GM21737 (cell line): ENCODE measurements around the gene COP1.
"Not testable (repeated sequence)": the region's sequence is repeated elsewhere in the genome, so short reads cannot be mapped to it uniquely, and the experiment has no call there.

Source experiments
- ATAC-seq: cut with Tn5 transposase; IDR thresholded peaks from one replicate; pipeline ENCODE4 v1.9.1; 2021; ENCODE audit warnings: mild to moderate bottlenecking, moderate library complexity; ENCODE audit not compliant: unreplicated experiment

COP1 gene

GRCh38 chr1:176206961-176207902, at the start of gene COP1:
TSS of gene COP1 (minus strand) at chr1:176207286. CDS start at chr1:176206978, 308 bp downstream.
- peak; percentile 78 for ATAC-seq

- no peak for ATAC-seq
These were observed 45.1 kb upstream of the COP1 start for GRCh38 chr1:176252191-176252590.

GRCh38 chr1:176244851-176245250, 37.8 kb upstream of the COP1 start:
- ATAC-seq = no peak

GRCh38 chr1:176243746-176244145, 36.7 kb upstream of the COP1 start:
- no peak for ATAC-seq

- no peak for ATAC-seq
These were observed 34.4 kb upstream of the COP1 start for GRCh38 chr1:176241385-176242015.

GRCh38 chr1:176233657-176234056, 26.6 kb upstream of the COP1 start:
- not testable (repeated sequence) for ATAC-seq

GRCh38 chr1:176227579-176227978, 20.5 kb upstream of the COP1 start:
- no peak for ATAC-seq

GRCh38 chr1:176225911-176226310, 18.8 kb upstream of the COP1 start:
- no peak for ATAC-seq

- ATAC-seq = no peak
These were observed 18.4 kb upstream of the COP1 start for GRCh38 chr1:176225479-176225875.

GRCh38 chr1:176222196-176222595, 15.1 kb upstream of the COP1 start:
- ATAC-seq = no peak

- no peak for ATAC-seq
These were observed 13.1 kb upstream of the COP1 start for GRCh38 chr1:176220100-176220689.

- ATAC-seq = no peak
These were observed 10.5 kb upstream of the COP1 start for GRCh38 chr1:176217461-176218099.

GRCh38 chr1:176216031-176216430, 8.9 kb upstream of the COP1 start:
- ATAC-seq = no peak

- ATAC-seq = no peak
These were observed 4.5 kb upstream of the COP1 start for GRCh38 chr1:176211396-176212165.

- ATAC-seq = no peak
These were observed 948 bp upstream of the COP1 start for GRCh38 chr1:176208034-176208433.

- ATAC-seq = peak; percentile 25
These were observed 803 bp downstream of the COP1 start for GRCh38 chr1:176206006-176206960.

GRCh38 chr1:176205332-176205914, 1.7 kb downstream of the COP1 start:
- ATAC-seq = no peak

GRCh38 chr1:176204655-176205054, 2.4 kb downstream of the COP1 start:
- ATAC-seq = not testable (repeated sequence)

GRCh38 chr1:176203735-176204134, 3.4 kb downstream of the COP1 start:
- ATAC-seq = no peak
